HUES6 (cell line): ENCODE results near the gene GABBR2.

Experiments used
- H3K27ac ChIP-seq: 2 replicates; pipeline ENCODE4 v1.7.0; 2013; ENCODE audit warnings: low read depth, mild to moderate bottlenecking, low read length, inconsistent platforms
- H3K27me3 ChIP-seq: 2 replicates; pipeline ENCODE4 v1.6.1; 2013; ENCODE audit warnings: low read length; ENCODE audit not compliant: control insufficient read depth, insufficient read depth
- H3K36me3 ChIP-seq: 2 replicates; pipeline ENCODE4 v1.6.1; 2013; ENCODE audit warnings: low read length; ENCODE audit not compliant: control insufficient read depth, insufficient read depth
- H3K4me1 ChIP-seq: 2 replicates; pipeline ENCODE4 v1.6.1; 2013; ENCODE audit warnings: low read length; ENCODE audit not compliant: control insufficient read depth, insufficient read depth
- H3K4me3 ChIP-seq: 2 replicates; pipeline ENCODE4 v1.5.1; 2013; ENCODE audit warnings: low read depth, low read length
- H3K9ac ChIP-seq: one replicate; pipeline ENCODE4 v1.6.1; 2013; ENCODE audit warnings: mild to moderate bottlenecking, low read length
- H3K9me3 ChIP-seq: 2 replicates; pipeline ENCODE4 v1.6.1; 2013; ENCODE audit warnings: low read depth, low read length; ENCODE audit not compliant: control insufficient read depth, insufficient read depth

Gene GABBR2

DNA sequence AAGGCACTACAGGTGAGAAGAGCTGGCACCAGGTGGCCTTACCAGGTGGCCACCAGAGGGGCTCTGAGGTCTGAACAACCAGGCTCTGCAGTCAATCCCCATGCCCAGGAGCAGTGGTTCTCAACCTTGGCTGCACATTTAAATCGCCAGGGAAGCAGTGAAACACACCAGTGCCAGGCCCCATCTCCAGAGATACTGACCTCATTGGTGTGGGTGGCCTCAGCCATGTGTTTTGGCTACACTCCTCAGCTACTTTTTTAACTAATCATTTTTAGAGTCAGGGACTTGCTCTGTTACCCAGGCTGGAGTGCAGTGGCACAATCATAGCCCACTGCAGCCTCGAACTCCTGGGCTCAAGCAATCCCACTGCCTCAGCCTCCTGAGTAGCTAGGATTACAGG is 56.0 kb downstream of the GABBR2 start:
- no peaks in the 10 kb centered on the region for H3K36me3 ChIP-seq
- H3K27ac ChIP-seq: no peak overlapping the region
- no peak overlapping the region for H3K9ac ChIP-seq
- no peak overlapping the region for H3K4me3 ChIP-seq
- H3K9me3 ChIP-seq: no peaks in the 10 kb centered on the region
- peaks cover 9% of the 10 kb centered on the region for H3K4me1 ChIP-seq
- no peaks in the 10 kb centered on the region for H3K27me3 ChIP-seq

DNA sequence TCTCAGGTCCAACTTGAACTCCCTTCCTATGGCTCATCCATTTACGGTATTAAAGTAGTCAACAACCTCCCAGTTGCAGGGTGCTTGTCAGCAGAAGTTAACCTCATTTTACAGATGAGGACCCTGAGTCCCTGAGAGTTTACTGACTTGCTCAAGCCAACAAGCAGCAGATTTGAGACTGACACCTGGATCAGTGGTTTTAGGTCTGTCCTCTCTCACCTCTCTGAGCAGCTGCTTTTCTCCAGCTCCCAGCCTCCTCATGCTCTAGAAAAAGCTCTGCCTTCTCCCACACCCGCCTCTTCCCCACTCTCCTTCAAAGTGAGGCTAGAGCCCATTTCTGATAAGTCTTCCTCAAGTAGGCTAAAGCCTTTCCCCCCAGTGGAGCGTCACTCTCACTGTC is 56.4 kb downstream of the GABBR2 start:
- H3K4me1 ChIP-seq: peaks cover 9% of the 10 kb centered on the region
- no peak overlapping the region for H3K27ac ChIP-seq
- H3K36me3 ChIP-seq: no peaks in the 10 kb centered on the region
- no peaks in the 10 kb centered on the region for H3K9me3 ChIP-seq
- no peaks in the 10 kb centered on the region for H3K27me3 ChIP-seq
- H3K9ac ChIP-seq: no peak overlapping the region
- no peak overlapping the region for H3K4me3 ChIP-seq

DNA sequence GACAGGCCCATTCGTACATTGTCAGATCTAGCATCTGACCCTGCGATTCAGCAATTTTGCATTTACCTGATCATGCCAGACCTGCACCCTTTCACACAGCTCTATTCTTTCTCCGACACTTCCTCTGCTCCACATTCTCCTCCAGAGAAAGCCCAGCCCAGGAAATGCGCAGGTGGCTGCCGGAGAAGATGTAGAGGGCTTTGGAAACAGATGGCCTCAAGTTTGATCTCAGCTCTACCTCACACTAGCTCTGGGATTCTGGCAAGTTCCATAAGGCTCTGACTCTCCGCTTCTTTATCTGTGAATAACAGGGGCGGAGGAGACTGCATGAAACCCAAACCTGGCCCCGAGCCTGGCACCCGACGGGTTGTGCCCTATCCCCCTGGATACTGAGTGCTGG is 61.5 kb downstream of the GABBR2 start:
- Histone ChIP-seq H3K4me3 (no peak overlapping the region), H3K9me3 (no peaks in the 10 kb centered on the region), H3K9ac (no peak overlapping the region), H3K4me1 (peaks cover 9% of the 10 kb centered on the region), H3K27ac (no peak overlapping the region), H3K36me3 (no peaks in the 10 kb centered on the region), H3K27me3 (no peaks in the 10 kb centered on the region)

GRCh38 chr9:98644011-98644410 is 64.7 kb downstream of the GABBR2 start:
- Histone ChIP-seq H3K9ac (no peak overlapping the region), H3K27ac (no peak overlapping the region), H3K4me1 (peaks cover 6% of the 10 kb centered on the region), H3K9me3 (peaks cover 7% of the 10 kb centered on the region), H3K4me3 (no peak overlapping the region), H3K36me3 (no peaks in the 10 kb centered on the region), H3K27me3 (no peaks in the 10 kb centered on the region)

GRCh38 chr9:98642661-98643312 is 65.9 kb downstream of the GABBR2 start:
- Histone ChIP-seq H3K4me3 (no peak overlapping the region), H3K36me3 (no peaks in the 10 kb centered on the region), H3K9ac (no peak overlapping the region), H3K9me3 (peaks cover 9% of the 10 kb centered on the region), H3K4me1 (no peaks in the 10 kb centered on the region), H3K27me3 (no peaks in the 10 kb centered on the region), H3K27ac (no peak overlapping the region)

DNA sequence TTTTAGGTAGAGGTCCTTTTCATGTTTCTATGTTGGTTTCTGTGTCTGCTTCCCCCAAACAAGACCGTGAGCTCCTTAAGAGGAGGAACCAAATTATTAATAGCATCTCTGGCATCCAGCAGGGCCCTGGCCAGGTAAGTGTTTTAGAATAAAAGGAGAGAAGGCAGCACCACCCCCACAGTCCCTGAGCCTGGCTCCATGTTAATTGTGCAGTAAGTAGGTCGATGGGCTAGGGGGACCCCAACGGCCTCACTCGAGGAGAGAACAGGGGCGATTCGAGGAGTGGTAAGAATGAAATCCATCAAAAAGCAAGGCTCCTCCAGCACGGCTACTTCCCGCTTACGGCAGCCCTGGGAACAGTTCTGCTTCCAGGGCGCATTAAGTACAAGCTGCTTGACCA is 67.0 kb downstream of the GABBR2 start:
- H3K36me3 ChIP-seq: no peaks in the 10 kb centered on the region
- no peak overlapping the region for H3K27ac ChIP-seq
- H3K27me3 ChIP-seq: no peaks in the 10 kb centered on the region
- no peaks in the 10 kb centered on the region for H3K4me1 ChIP-seq
- H3K9ac ChIP-seq: no peak overlapping the region
- no peak overlapping the region for H3K4me3 ChIP-seq
- H3K9me3 ChIP-seq: peaks cover 9% of the 10 kb centered on the region

DNA sequence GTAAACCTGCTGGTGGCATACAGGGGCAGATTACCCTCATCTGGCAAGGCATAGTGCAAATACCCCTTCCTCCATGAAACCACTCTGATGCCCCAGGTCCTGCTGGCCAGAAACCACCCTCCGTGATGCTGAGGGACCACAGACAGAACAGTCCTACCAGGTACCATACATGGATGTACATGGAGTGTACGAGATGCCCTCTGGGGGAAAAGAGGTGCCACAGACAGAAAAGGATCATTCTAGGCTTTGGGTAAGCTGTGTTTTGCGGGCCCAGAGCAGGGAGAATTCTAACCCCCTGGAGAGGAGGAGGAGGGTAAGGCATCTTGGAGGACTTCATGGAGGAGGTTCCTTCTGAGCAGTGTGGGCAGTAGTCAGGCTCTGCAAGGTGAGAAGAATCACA is 68.3 kb downstream of the GABBR2 start:
- no peak overlapping the region for H3K4me3 ChIP-seq
- no peak overlapping the region for H3K9ac ChIP-seq

GRCh38 chr9:98639133-98639532 is 69.6 kb downstream of the GABBR2 start:
- H3K9me3 ChIP-seq: peaks cover 9% of the 10 kb centered on the region
- H3K4me1 ChIP-seq: no peaks in the 10 kb centered on the region
- no peaks in the 10 kb centered on the region for H3K36me3 ChIP-seq
- H3K9ac ChIP-seq: no peak overlapping the region
- no peak overlapping the region for H3K27ac ChIP-seq
- H3K4me3 ChIP-seq: no peak overlapping the region
- no peaks in the 10 kb centered on the region for H3K27me3 ChIP-seq

More for the DNA sequence above, 68.3 kb downstream of the GABBR2 start:
- Histone ChIP-seq H3K27me3 (no peaks in the 10 kb centered on the region), H3K36me3 (no peaks in the 10 kb centered on the region), H3K9me3 (peaks cover 9% of the 10 kb centered on the region), H3K27ac (no peak overlapping the region), H3K4me1 (no peaks in the 10 kb centered on the region)

- H3K9ac ChIP-seq: no peak overlapping the region
- no peaks in the 10 kb centered on the region for H3K27me3 ChIP-seq
Observed at GRCh38 chr9:98637381-98637780, 71.4 kb downstream of the GABBR2 start.

GRCh38 chr9:98635374-98635773 is 73.4 kb downstream of the GABBR2 start:
- Histone ChIP-seq H3K27me3 (no peaks in the 10 kb centered on the region), H3K4me1 (no peaks in the 10 kb centered on the region), H3K9ac (no peak overlapping the region), H3K36me3 (no peaks in the 10 kb centered on the region), H3K9me3 (peaks cover 9% of the 10 kb centered on the region), H3K27ac (no peak overlapping the region), H3K4me3 (no peak overlapping the region)

More at GRCh38 chr9:98637381-98637780, 71.4 kb downstream of the GABBR2 start:
- Histone ChIP-seq H3K4me3 (no peak overlapping the region), H3K4me1 (no peaks in the 10 kb centered on the region), H3K36me3 (no peaks in the 10 kb centered on the region), H3K9me3 (peaks cover 9% of the 10 kb centered on the region), H3K27ac (no peak overlapping the region)

GRCh38 chr9:98634685-98635336 is 73.9 kb downstream of the GABBR2 start:
- no peak overlapping the region for H3K27ac ChIP-seq
- no peaks in the 10 kb centered on the region for H3K27me3 ChIP-seq
- no peak overlapping the region for H3K4me3 ChIP-seq
- no peak overlapping the region for H3K9ac ChIP-seq
- no peaks in the 10 kb centered on the region for H3K36me3 ChIP-seq
- no peaks in the 10 kb centered on the region for H3K4me1 ChIP-seq
- peaks cover 9% of the 10 kb centered on the region for H3K9me3 ChIP-seq
